DND-41 (cell line): ENCODE measurements around the gene MARVELD3.

Source experiments
- EZH2 ChIP-seq: IDR thresholded peaks from 3 replicates; pipeline ENCODE4 v1.6.1; 2012; ENCODE audit warnings: borderline replicate concordance, low read depth, mild to moderate bottlenecking, moderate library complexity, low read length, inconsistent platforms; ENCODE audit not compliant: severe bottlenecking
- TF ChIP-seq, protein P1 (sequence below): IDR thresholded peaks from 2 replicates; pipeline ENCODE4 v1.5.1; 2012; ENCODE audit warnings: borderline replicate concordance, low read length, moderate library complexity, mild to moderate bottlenecking; ENCODE audit not compliant: poor library complexity, severe bottlenecking; ENCODE audit errors: extremely low read depth

DNA sequence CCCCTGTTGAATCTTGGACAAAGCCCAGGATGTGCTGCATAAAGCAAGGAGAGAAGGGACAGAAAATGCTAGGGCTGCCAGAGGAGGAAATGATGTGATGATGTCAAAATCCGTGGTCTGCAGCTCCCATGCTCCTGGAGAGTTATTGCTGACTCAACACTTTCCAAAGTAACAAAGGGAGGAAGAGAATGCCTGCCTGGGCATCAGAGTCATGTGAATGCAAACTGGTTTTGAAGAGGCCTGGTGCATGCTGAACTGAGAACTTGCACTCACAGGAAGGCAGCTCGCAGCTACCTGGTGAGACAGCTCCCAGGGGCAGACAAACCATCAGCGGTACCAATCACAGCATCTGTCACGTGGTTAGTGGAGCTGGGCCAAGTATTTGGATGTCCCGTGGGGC, 2.8 kb downstream of the MARVELD3 start:
- TF ChIP-seq EZH2: no peak
- TF ChIP-seq, protein P1, sequence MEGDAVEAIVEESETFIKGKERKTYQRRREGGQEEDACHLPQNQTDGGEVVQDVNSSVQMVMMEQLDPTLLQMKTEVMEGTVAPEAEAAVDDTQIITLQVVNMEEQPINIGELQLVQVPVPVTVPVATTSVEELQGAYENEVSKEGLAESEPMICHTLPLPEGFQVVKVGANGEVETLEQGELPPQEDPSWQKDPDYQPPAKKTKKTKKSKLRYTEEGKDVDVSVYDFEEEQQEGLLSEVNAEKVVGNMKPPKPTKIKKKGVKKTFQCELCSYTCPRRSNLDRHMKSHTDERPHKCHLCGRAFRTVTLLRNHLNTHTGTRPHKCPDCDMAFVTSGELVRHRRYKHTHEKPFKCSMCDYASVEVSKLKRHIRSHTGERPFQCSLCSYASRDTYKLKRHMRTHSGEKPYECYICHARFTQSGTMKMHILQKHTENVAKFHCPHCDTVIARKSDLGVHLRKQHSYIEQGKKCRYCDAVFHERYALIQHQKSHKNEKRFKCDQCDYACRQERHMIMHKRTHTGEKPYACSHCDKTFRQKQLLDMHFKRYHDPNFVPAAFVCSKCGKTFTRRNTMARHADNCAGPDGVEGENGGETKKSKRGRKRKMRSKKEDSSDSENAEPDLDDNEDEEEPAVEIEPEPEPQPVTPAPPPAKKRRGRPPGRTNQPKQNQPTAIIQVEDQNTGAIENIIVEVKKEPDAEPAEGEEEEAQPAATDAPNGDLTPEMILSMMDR: no peak
